GM18907 (cell line): ENCODE measurements around the gene CHST10.
"Not testable (repeated sequence)": the region's sequence is repeated elsewhere in the genome, so short reads cannot be mapped to it uniquely, and the experiment has no call there.

Experiments
- ATAC-seq: cut with Tn5 transposase; IDR thresholded peaks from one replicate; pipeline ENCODE4 v1.9.1; 2021; ENCODE audit warnings: mild to moderate bottlenecking, moderate library complexity; ENCODE audit not compliant: unreplicated experiment

The CHST10 gene

GRCh38 chr2:100342466-100342865 is 75.0 kb downstream of the CHST10 start:
- not testable (repeated sequence) for ATAC-seq
